Neuronal stem cell (in vitro differentiated cells): ENCODE results near the gene GPR17.

Experiments
- DNase-seq: peaks from one replicate; pipeline ENCODE4 v3.0.0-alpha.2; 2013; ENCODE audit warnings: low spot score
- H2AFZ ChIP-seq: one replicate; pipeline ENCODE4 v1.6.1; 2013; ENCODE audit warnings: mild to moderate bottlenecking, low read length, inconsistent platforms
- H2AK5ac ChIP-seq: 2 replicates; pipeline ENCODE4 v1.6.1; 2013; ENCODE audit warnings: low read depth, mild to moderate bottlenecking, inconsistent platforms, low read length, moderate library complexity, mixed read lengths
- H2BK120ac ChIP-seq: 2 replicates; pipeline ENCODE4 v1.6.1; 2013; ENCODE audit warnings: low read depth, mild to moderate bottlenecking, inconsistent platforms, low read length, moderate library complexity, mixed read lengths
- H2BK12ac ChIP-seq: one replicate; pipeline ENCODE4 v1.6.1; 2013; ENCODE audit warnings: low read length, inconsistent platforms
- H2BK15ac ChIP-seq: 2 replicates; pipeline ENCODE4 v1.6.1; 2013; ENCODE audit warnings: mild to moderate bottlenecking, low read length, inconsistent platforms, mixed read lengths
- H2BK5ac ChIP-seq: one replicate; pipeline ENCODE4 v1.6.1; 2013; ENCODE audit warnings: inconsistent platforms, mild to moderate bottlenecking, low read length, moderate library complexity
- H3K14ac ChIP-seq: one replicate; pipeline ENCODE4 v1.6.1; 2013; ENCODE audit warnings: low read length, inconsistent platforms
- H3K18ac ChIP-seq: 2 replicates; pipeline ENCODE4 v1.6.1; 2013; ENCODE audit warnings: low read length, inconsistent platforms
- H3K23ac ChIP-seq: 2 replicates; pipeline ENCODE4 v1.6.1; 2013; ENCODE audit warnings: low read depth, mild to moderate bottlenecking, mixed read lengths, low read length, inconsistent platforms; ENCODE audit not compliant: poor library complexity
- H3K27ac ChIP-seq: replicated peaks from 3 replicates; pipeline ENCODE4 v1.5.1; 2013; ENCODE audit warnings: low read length, inconsistent platforms
- H3K27me3 ChIP-seq, 3 experiments: 2 replicates each; pipeline ENCODE4 v1.6.1; 2013; ENCODE audit warnings: low read length in 3 of 3, mild to moderate bottlenecking in 2 of 3, inconsistent platforms in 1 of 3, low read depth in 1 of 3, mixed read lengths in 1 of 3, moderate library complexity in 1 of 3; ENCODE audit not compliant: control insufficient read depth in 3 of 3, insufficient read depth in 3 of 3
- H3K36me3 ChIP-seq, 2 donors: replicated peaks in 1 of 2; 2 replicates each; pipeline ENCODE4 v1.6.1; 2013; ENCODE audit warnings: low read length in 2 of 2; ENCODE audit not compliant: control insufficient read depth in 2 of 2, insufficient read depth in 2 of 2
- H3K4ac ChIP-seq: 2 replicates; pipeline ENCODE4 v1.6.1; 2013; ENCODE audit warnings: inconsistent platforms, mild to moderate bottlenecking, low read length, moderate library complexity
- H3K4me1 ChIP-seq, 2 donors: 1 replicate in 1 of 2; 2 replicates in 1 of 2; pipeline ENCODE4 v1.6.1; 2013; ENCODE audit warnings: low read length in 2 of 2, low read depth in 1 of 2; ENCODE audit not compliant: control insufficient read depth in 2 of 2, insufficient read depth in 1 of 2
- H3K4me2 ChIP-seq: one replicate; pipeline ENCODE4 v1.6.1; 2013; ENCODE audit warnings: mild to moderate bottlenecking, low read length, inconsistent platforms; ENCODE audit not compliant: insufficient read depth, poor library complexity, severe bottlenecking
- H3K4me3 ChIP-seq, 2 donors: 2 replicates each; pipeline ENCODE4 v1.5.1; 2013; ENCODE audit warnings: low read length in 2 of 2, mild to moderate bottlenecking in 2 of 2, inconsistent platforms in 1 of 2, moderate library complexity in 1 of 2
- H3K79me1 ChIP-seq: one replicate; pipeline ENCODE4 v1.6.1; 2013; ENCODE audit warnings: low read depth, mild to moderate bottlenecking, inconsistent platforms, low read length, moderate library complexity
- H3K9ac ChIP-seq: one replicate; pipeline ENCODE4 v1.6.1; 2013; ENCODE audit warnings: mild to moderate bottlenecking, low read depth, low read length, inconsistent platforms; ENCODE audit not compliant: poor library complexity
- H3K9me3 ChIP-seq, 2 donors: replicated peaks in 1 of 2; 2 replicates each; pipeline versions ENCODE3 to v1.6.1; 2013; ENCODE audit warnings: low read length in 2 of 2, mild to moderate bottlenecking in 2 of 2, inconsistent platforms in 1 of 2, low read depth in 1 of 2, mixed read lengths in 1 of 2, moderate library complexity in 1 of 2; ENCODE audit not compliant: control insufficient read depth in 2 of 2, insufficient read depth in 1 of 2
- H4K8ac ChIP-seq: one replicate; pipeline ENCODE4 v1.6.1; 2013; ENCODE audit warnings: low read depth, mild to moderate bottlenecking, inconsistent platforms, low read length, moderate library complexity
- H4K91ac ChIP-seq: one replicate; pipeline ENCODE4 v1.6.1; 2013; ENCODE audit warnings: low read length, low read depth, mild to moderate bottlenecking, inconsistent platforms; ENCODE audit not compliant: poor library complexity
- WGBS, 2 donors: extraction: QIAGEN DNeasy Blood & Tissue Kit; methylation state at CpG; one replicate each; pipeline ENCODE4 v1.1.7; 2013; ENCODE audit warnings: missing lambda C conversion rate in 2 of 2, mixed read lengths in 1 of 2; ENCODE audit not compliant: insufficient read length in 2 of 2, insufficient replicate concordance in 1 of 2; ENCODE audit errors: extremely low coverage in 2 of 2; 5-methylcytosine and 5-hydroxymethylcytosine counted together

GPR17 gene

GRCh38 chr2:127681288-127681804 lies 35.4 kb downstream of the GPR17 start:
- H3K18ac ChIP-seq = peak overlapping the region; percentile 84
- H2AK5ac ChIP-seq = peak overlapping the region; percentile 66
- H3K27ac ChIP-seq = no peak overlapping the region
- WGBS, 2 donors = no CpG with 5 or more reads among the region's 25 CpGs
- H2BK12ac ChIP-seq = no peak overlapping the region
- H3K36me3 ChIP-seq = no peaks in the 10 kb centered on the region
- H3K4me3 ChIP-seq = no peak overlapping the region
- H3K79me1 ChIP-seq = peaks cover 2% of the 10 kb centered on the region
- peak overlapping the region; percentile 75 for H2BK15ac ChIP-seq
- H3K4me1 ChIP-seq = peaks cover 3 to 13% of the 10 kb centered on the region in 2 donors
- peak overlapping the region; percentile 57 for H2AFZ ChIP-seq
- H2BK5ac ChIP-seq = peak overlapping the region; percentile 11
- H2BK120ac ChIP-seq = peak overlapping the region; percentile 56
- H3K4ac ChIP-seq = no peak overlapping the region
- H3K9me3 ChIP-seq = no peaks in the 10 kb centered on the region
- no peak overlapping the region for H4K8ac ChIP-seq
- H3K9ac ChIP-seq = peak overlapping the region; percentile 35
- DNase-seq = no peak
- no peak overlapping the region for H3K14ac ChIP-seq
- H3K4me2 ChIP-seq = no peak overlapping the region
- H4K91ac ChIP-seq = no peak overlapping the region
- peaks cover 0 to 64% (median 11%) of the 10 kb centered on the region in 3 experiments for H3K27me3 ChIP-seq
- H3K23ac ChIP-seq = peak overlapping the region; percentile 19

GRCh38 chr2:127681976-127682857 lies 36.3 kb downstream of the GPR17 start:
- Histone ChIP-seq H4K91ac (no peak overlapping the region), H4K8ac (no peak overlapping the region), H3K9me3 (no peaks in the 10 kb centered on the region), H2BK12ac (no peak overlapping the region), H3K4me3 (no peak overlapping the region), H3K27ac (no peak overlapping the region), H3K18ac (no peak overlapping the region), H3K4ac (no peak overlapping the region), H3K14ac (no peak overlapping the region), H3K4me1 (peaks cover 3 to 10% of the 10 kb centered on the region in 2 donors), H3K23ac (no peak overlapping the region), H3K79me1 (no peaks in the 10 kb centered on the region), H3K9ac (no peak overlapping the region), H2AK5ac (no peak overlapping the region), H2BK15ac (no peak overlapping the region), H2AFZ (no peak overlapping the region), H2BK5ac (no peak overlapping the region), H3K4me2 (no peak overlapping the region), H3K27me3 (peaks cover 0 to 56% (median 2%) of the 10 kb centered on the region in 3 experiments), H3K36me3 (no peaks in the 10 kb centered on the region), H2BK120ac (no peak overlapping the region)
- no peak for DNase-seq
- WGBS, 2 donors = no CpG with 5 or more reads among the region's 6 CpGs

GRCh38 chr2:127683056-127683455 lies 37.1 kb downstream of the GPR17 start:
- Histone ChIP-seq H2AK5ac (no peak overlapping the region), H3K9me3 (no peaks in the 10 kb centered on the region), H3K4ac (no peak overlapping the region), H2AFZ (no peak overlapping the region), H4K91ac (no peak overlapping the region), H3K4me2 (no peak overlapping the region), H2BK12ac (no peak overlapping the region), H3K14ac (no peak overlapping the region), H3K9ac (no peak overlapping the region), H3K79me1 (no peaks in the 10 kb centered on the region), H2BK15ac (no peak overlapping the region), H3K27me3 (peaks cover 0 to 47% (median 0%) of the 10 kb centered on the region in 3 experiments), H3K36me3 (no peaks in the 10 kb centered on the region), H3K18ac (no peak overlapping the region), H2BK5ac (no peak overlapping the region), H3K4me3 (no peak overlapping the region), H3K4me1 (peaks cover 3 to 10% of the 10 kb centered on the region in 2 donors), H3K23ac (no peak overlapping the region), H3K27ac (no peak overlapping the region), H2BK120ac (no peak overlapping the region), H4K8ac (no peak overlapping the region)
- DNase-seq = no peak

GRCh38 chr2:127683757-127684156 lies 37.8 kb downstream of the GPR17 start:
- Histone ChIP-seq H3K27ac (no peak overlapping the region), H2BK120ac (no peak overlapping the region), H3K36me3 (no peaks in the 10 kb centered on the region), H3K27me3 (peaks cover 0 to 40% (median 0%) of the 10 kb centered on the region in 3 experiments), H3K18ac (peak overlapping the region; percentile 84), H2AFZ (peak overlapping the region; percentile 56), H3K4me1 (peaks cover 3 to 10% of the 10 kb centered on the region in 2 donors), H3K4me3 (peak overlapping the region in 1 of 2 donors; percentile 67), H3K4me2 (no peak overlapping the region), H3K9ac (peak overlapping the region; percentile 68), H2BK15ac (no peak overlapping the region), H3K14ac (peak overlapping the region; percentile 87), H2AK5ac (peak overlapping the region; percentile 82), H3K4ac (peak overlapping the region; percentile 43), H2BK5ac (no peak overlapping the region), H3K23ac (no peak overlapping the region), H2BK12ac (peak overlapping the region; percentile 88), H4K91ac (no peak overlapping the region), H3K9me3 (peaks cover 0 to under 1% of the 10 kb centered on the region in 2 donors), H4K8ac (peak overlapping the region; percentile 23), H3K79me1 (no peaks in the 10 kb centered on the region)
- no peak for DNase-seq
- WGBS, 2 donors = no CpG with 5 or more reads among the region's 15 CpGs
